SJSA1 (cell line): ENCODE data around the gene TMEM8B. TPM values are rescaled to one million over a fixed set of nuclear protein-coding genes. Genes with fewer than 3 reads are reported as not detected.

Experiments
- DNase-seq, 2 experiments: peaks; one replicate each; pipeline ENCODE4 v3.0.0-alpha.2; 2015 to 2020; ENCODE audit warnings: low spot score in 2 of 2, low read depth in 1 of 2
- H3K27ac ChIP-seq: fragments of 250-450 bp; sonication (Bioruptor Pico); 2 replicates; pipeline ENCODE4 v1.5.1; 2020; ENCODE audit warnings: mild to moderate bottlenecking, moderate library complexity
- H3K27me3 ChIP-seq: fragments of 250-450 bp; sonication (Bioruptor Pico); replicated peaks from 2 replicates; pipeline ENCODE4 v1.5.1; 2020; ENCODE audit warnings: mild to moderate bottlenecking, moderate library complexity
- H3K36me3 ChIP-seq: fragments of 250-450 bp; sonication (Bioruptor Pico); 2 replicates; pipeline ENCODE4 v1.5.1; 2020; ENCODE audit warnings: mild to moderate bottlenecking
- H3K4me1 ChIP-seq: fragments of 250-450 bp; sonication (Bioruptor Pico); replicated peaks from 2 replicates; pipeline ENCODE4 v1.6.1; 2021; ENCODE audit warnings: mild to moderate bottlenecking
- H3K4me3 ChIP-seq: fragments of 250-450 bp; sonication (Bioruptor Pico); 2 replicates; pipeline ENCODE4 v1.5.1; 2020; ENCODE audit warnings: mild to moderate bottlenecking
- H3K9me3 ChIP-seq: fragments of 250-450 bp; sonication (Bioruptor Pico); replicated peaks from 2 replicates; pipeline ENCODE4 v1.5.1; 2020; ENCODE audit warnings: mild to moderate bottlenecking
- total RNA-seq: library from RNA; depleted of rRNA; stranded (reverse); fragments of >200 nt; shearing (Covaris generic); gene quantifications from 2 replicates; pipeline ENCODE4 v1.2.3, GENCODE V29; 2014

TMEM8B gene
- total RNA-seq, 1 experiment from 2014 or later, result 1.4 TPM

GRCh38 chr9:35856882-35857281 lies 27.9 kb downstream of the TMEM8B start:
- no peaks in the 10 kb centered on the region for H3K9me3 ChIP-seq
- H3K27me3 ChIP-seq, result no peaks in the 10 kb centered on the region
- H3K36me3 ChIP-seq, result no peaks in the 10 kb centered on the region
- no peaks in the 10 kb centered on the region for H3K4me1 ChIP-seq
- no peak overlapping the region for H3K4me3 ChIP-seq
- H3K27ac ChIP-seq, result no peak overlapping the region
- DNase-seq, result no peak

- Histone ChIP-seq H3K9me3 (no peaks in the 10 kb centered on the region), H3K4me3 (no peak overlapping the region), H3K27me3 (no peaks in the 10 kb centered on the region), H3K27ac (no peak overlapping the region), H3K36me3 (no peaks in the 10 kb centered on the region), H3K4me1 (no peaks in the 10 kb centered on the region)
- DNase-seq, result no peak
These were observed 29.4 kb downstream of the TMEM8B start for GRCh38 chr9:35858458-35858857.

DNA sequence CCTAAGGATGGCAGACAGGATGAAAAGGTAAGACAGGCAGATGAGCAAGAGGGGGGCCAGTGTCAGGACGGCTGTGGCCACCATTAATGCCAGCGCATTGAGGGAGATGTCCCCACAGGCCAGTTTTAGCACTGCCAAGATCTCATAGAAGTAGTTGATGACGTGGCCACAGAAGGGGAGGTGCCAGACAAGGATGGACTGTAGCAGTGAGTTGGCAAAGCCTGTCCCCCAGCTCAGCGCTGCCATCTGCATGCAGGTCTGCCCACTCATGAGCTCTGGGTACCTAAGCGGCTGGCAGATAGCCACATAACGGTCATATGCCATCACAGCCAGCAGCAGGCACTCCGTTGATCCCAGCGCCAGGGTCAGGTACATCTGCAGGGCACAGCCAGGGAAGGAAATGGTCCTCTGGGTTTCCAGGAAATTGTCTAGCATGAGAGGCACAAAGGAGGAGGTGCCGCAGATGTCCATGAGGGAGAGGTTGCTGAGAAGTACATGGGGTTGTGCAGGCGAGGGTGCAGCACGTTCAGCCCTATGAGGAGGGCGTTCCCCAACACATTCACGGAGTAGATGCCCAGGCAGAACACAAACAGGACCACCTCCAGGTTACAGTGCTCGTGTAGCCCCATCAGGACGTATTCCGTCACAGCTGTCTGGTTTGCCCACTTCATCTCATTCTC lies 30.4 kb downstream of the TMEM8B start:
- no peak overlapping the region for H3K4me3 ChIP-seq
- no peak for DNase-seq
- no peaks in the 10 kb centered on the region for H3K4me1 ChIP-seq
- H3K36me3 ChIP-seq, result no peaks in the 10 kb centered on the region
- H3K27ac ChIP-seq, result no peak overlapping the region
- no peaks in the 10 kb centered on the region for H3K9me3 ChIP-seq
- no peaks in the 10 kb centered on the region for H3K27me3 ChIP-seq

DNA sequence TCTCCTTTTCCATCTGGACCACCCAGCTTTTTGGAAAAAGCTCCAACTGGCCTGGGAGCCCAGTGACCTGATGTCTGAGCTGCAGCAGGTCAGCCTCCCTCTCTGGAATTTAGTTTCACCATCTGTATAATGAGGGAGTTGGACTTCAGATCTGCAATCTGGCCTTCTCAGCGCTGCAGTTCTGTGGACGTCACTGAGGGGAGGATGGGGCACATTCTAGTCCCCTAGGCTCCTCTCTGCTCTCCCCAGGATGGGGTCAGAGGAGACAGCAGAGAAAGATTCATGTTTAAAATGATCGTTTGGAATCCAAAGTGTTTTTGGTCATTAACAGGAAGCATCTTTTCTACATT lies 30.9 kb downstream of the TMEM8B start:
- no peak for DNase-seq
- Histone ChIP-seq H3K9me3 (no peaks in the 10 kb centered on the region), H3K36me3 (no peaks in the 10 kb centered on the region), H3K4me3 (no peak overlapping the region), H3K27ac (no peak overlapping the region), H3K4me1 (no peaks in the 10 kb centered on the region), H3K27me3 (no peaks in the 10 kb centered on the region)

DNA sequence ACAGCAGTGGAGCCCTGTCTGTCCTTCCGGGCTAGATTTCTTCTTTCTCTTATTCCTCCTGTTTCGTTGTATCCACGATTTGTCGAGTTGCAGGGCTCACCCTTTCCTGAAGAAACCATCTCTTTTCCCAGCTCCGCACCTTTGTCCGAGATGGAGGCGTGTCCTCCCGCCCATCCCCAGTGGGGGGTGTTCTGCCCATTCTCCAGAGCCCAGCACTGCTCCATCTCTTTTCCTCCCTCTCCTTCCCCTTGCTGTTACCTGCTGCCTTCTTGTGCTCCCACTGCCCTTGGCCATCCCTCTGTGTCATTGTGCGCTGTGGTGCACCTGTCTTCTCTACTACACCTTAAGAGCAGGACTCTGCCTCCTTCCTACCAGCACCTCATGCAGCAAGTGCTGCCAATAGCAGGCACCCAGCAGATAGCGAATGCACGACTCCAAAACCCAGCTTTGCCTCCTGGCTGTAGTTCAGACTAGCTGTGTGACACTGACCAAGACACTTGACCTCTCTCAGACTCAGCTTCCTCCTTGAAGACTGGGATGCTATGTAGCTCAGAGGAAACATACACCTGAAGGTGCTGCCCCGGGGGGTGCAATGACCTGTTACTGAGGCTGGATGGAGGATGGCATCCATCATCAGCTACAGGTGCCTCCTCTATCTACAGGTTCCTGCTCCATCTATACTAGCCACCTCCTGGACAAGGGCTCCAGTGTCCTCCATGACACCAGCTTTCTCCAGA lies 32.3 kb downstream of the TMEM8B start:
- Histone ChIP-seq H3K9me3 (no peaks in the 10 kb centered on the region), H3K4me3 (no peak overlapping the region)
- DNase-seq, result no peak

GRCh38 chr9:35862328-35862727 lies 33.3 kb downstream of the TMEM8B start:
- H3K27me3 ChIP-seq, result no peaks in the 10 kb centered on the region
- H3K4me3 ChIP-seq, result no peak overlapping the region
- no peaks in the 10 kb centered on the region for H3K4me1 ChIP-seq
- no peaks in the 10 kb centered on the region for H3K9me3 ChIP-seq
- DNase-seq, result no peak
- no peaks in the 10 kb centered on the region for H3K36me3 ChIP-seq
- no peak overlapping the region for H3K27ac ChIP-seq

More for the DNA sequence above, 32.3 kb downstream of the TMEM8B start:
- H3K27ac ChIP-seq, result no peak overlapping the region
- H3K27me3 ChIP-seq, result no peaks in the 10 kb centered on the region
- no peaks in the 10 kb centered on the region for H3K36me3 ChIP-seq
- no peaks in the 10 kb centered on the region for H3K4me1 ChIP-seq

GRCh38 chr9:35863583-35863982 lies 34.6 kb downstream of the TMEM8B start:
- H3K36me3 ChIP-seq, result no peaks in the 10 kb centered on the region
- no peaks in the 10 kb centered on the region for H3K4me1 ChIP-seq
- H3K4me3 ChIP-seq, result no peak overlapping the region
- no peaks in the 10 kb centered on the region for H3K27me3 ChIP-seq
- no peak for DNase-seq
- H3K9me3 ChIP-seq, result no peaks in the 10 kb centered on the region
- no peak overlapping the region for H3K27ac ChIP-seq

GRCh38 chr9:35864695-35865255 lies 35.7 kb downstream of the TMEM8B start:
- Histone ChIP-seq H3K27me3 (no peaks in the 10 kb centered on the region), H3K4me1 (no peaks in the 10 kb centered on the region), H3K27ac (no peak overlapping the region), H3K4me3 (no peak overlapping the region), H3K9me3 (no peaks in the 10 kb centered on the region), H3K36me3 (no peaks in the 10 kb centered on the region)
- no peak for DNase-seq

DNA sequence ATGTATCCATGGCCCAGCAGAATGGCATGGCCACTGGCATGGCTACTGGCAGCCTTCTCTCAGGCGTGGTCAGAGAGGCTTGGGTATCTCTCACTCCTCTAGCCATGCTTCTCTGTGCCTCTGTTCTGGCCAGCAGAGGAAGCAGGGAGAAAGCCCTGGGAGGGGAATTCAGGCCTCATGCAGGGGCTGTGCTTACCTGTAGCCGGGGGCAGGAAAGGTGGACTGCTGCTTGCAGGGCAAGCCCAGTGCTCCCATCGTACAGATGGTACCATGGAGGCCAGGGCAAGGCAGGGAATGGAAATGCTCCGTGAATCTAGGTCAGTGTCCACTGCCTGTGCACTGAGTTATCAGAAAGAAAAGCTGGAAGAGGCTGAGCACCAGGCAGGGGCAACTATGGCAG lies 38.5 kb downstream of the TMEM8B start:
- Histone ChIP-seq H3K36me3 (no peaks in the 10 kb centered on the region), H3K4me3 (no peak overlapping the region), H3K27me3 (no peaks in the 10 kb centered on the region), H3K27ac (no peak overlapping the region), H3K4me1 (no peaks in the 10 kb centered on the region), H3K9me3 (no peaks in the 10 kb centered on the region)
- no peak for DNase-seq

GRCh38 chr9:35868933-35869332 lies 39.9 kb downstream of the TMEM8B start:
- DNase-seq, result no peak
- Histone ChIP-seq H3K27ac (no peak overlapping the region), H3K9me3 (no peaks in the 10 kb centered on the region), H3K36me3 (no peaks in the 10 kb centered on the region), H3K27me3 (no peaks in the 10 kb centered on the region), H3K4me3 (no peak overlapping the region), H3K4me1 (no peaks in the 10 kb centered on the region)

DNA sequence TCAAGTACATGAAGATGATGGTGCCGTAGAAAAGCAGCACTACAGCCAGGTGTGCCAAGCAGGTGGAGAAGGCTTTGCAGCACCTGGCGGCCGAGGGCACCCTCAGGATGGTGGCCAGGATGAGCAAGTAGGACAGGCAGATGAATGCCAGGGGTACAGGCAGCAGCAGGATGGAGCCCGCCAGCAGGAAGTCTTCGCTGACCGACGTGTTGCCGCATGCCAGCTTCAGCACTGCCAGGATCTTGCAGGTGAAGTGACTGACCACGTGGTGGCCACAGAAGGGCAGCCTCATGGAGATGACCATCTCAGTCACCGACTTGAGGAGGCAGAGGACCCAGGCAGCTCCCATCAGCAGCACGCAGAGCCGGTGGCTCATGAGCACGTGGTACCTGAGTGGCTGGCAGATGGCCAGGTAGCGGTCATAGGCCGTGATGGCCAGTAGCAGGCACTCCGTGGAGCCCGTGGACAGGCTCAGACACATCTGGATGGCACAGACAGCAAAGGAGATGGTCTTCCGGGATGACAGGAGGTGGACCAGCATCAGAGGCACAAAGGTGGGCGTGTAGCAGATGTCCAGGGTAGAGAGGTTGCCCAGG lies 40.7 kb downstream of the TMEM8B start:
- no peaks in the 10 kb centered on the region for H3K27me3 ChIP-seq
- no peak for DNase-seq
- no peaks in the 10 kb centered on the region for H3K36me3 ChIP-seq
- H3K4me3 ChIP-seq, result no peak overlapping the region
- H3K9me3 ChIP-seq, result no peaks in the 10 kb centered on the region
- H3K4me1 ChIP-seq, result no peaks in the 10 kb centered on the region
- H3K27ac ChIP-seq, result no peak overlapping the region

DNA sequence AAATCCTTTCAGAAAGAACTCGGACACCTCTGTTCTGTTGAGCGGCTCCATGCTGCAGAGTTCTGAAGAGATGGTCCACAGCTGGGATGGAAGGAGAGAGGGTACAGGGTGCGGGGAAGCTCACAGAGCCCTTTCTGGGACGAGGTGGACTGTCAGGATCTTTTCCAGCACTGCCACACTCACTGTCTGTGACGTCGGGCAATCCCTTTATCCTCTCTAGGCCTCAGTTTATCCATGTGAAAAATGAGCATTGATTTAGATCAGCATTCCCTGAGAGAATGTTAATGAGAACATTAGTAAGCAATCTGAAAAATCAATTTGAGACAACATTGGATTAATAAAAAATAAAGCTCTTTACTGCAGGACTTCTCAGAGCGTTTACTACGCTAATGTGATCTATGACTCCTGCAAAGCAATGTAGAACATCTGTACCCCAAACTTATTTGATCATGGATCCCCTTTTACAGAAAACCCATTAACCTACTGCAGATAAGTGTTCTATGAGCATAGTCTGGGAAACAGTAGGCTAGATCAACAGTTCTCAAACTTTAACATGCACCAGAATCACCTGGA lies 41.4 kb downstream of the TMEM8B start, which contains the start of gene OR13J1:
OR13J1 (minus strand) TSS at position 51 of the 573 bp plus-strand sequence; CDS start at position 51, 0 bp downstream.
- Histone ChIP-seq H3K27me3 (no peaks in the 10 kb centered on the region), H3K9me3 (no peaks in the 10 kb centered on the region), H3K36me3 (no peaks in the 10 kb centered on the region), H3K4me1 (no peaks in the 10 kb centered on the region), H3K27ac (no peak within 1 kb of the TSS), H3K4me3 (no peak within 1 kb of the TSS)
- DNase-seq, result no peak

DNA sequence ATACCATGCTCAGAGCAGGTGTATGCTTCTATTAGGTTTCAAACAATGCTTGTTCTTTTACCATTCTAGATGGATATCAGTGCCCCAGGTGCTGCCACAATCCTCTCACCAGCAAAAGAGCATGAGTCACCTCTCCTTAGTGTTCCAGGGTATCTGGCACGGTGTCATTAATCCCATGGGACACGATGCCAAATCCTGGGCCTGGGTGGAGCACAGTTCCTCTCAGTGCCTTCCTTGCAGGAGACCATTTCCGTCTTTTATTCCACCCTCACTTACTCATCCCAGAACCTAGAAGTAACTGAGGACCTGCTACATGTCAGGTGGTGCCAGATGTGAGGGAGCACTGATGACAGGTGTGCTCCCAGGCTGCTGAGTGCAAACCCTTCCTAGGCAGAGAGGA lies 42.5 kb downstream of the TMEM8B start:
- H3K9me3 ChIP-seq, result no peaks in the 10 kb centered on the region
- no peaks in the 10 kb centered on the region for H3K4me1 ChIP-seq
- no peaks in the 10 kb centered on the region for H3K36me3 ChIP-seq
- no peak overlapping the region for H3K4me3 ChIP-seq
- no peaks in the 10 kb centered on the region for H3K27me3 ChIP-seq
- H3K27ac ChIP-seq, result no peak overlapping the region
- no peak for DNase-seq

- Histone ChIP-seq H3K9me3 (no peaks in the 10 kb centered on the region), H3K36me3 (no peaks in the 10 kb centered on the region), H3K27me3 (no peaks in the 10 kb centered on the region), H3K4me3 (no peak overlapping the region), H3K27ac (no peak overlapping the region), H3K4me1 (no peaks in the 10 kb centered on the region)
- no peak for DNase-seq
These were observed 43.5 kb downstream of the TMEM8B start for GRCh38 chr9:35872505-35872904.
